ENCODE measurements around the gene INTS6L.

Gene INTS6L

GRCh38 chrX:135520553-135521404 is at the start of gene INTS6L:
TSS of gene INTS6L (plus strand) at chrX:135520660. CDS start at chrX:135520993, 333 bp downstream.
- peak; percentile 80 for DNase-seq

GRCh38 chrX:135476378-135476777 is 44.1 kb upstream of the INTS6L start:
- DNase-seq = no peak

- DNase-seq = no peak
Measured at GRCh38 chrX:135477576-135477975, 42.9 kb upstream of the INTS6L start.

- no peak for DNase-seq
Measured at GRCh38 chrX:135480076-135480475, 40.4 kb upstream of the INTS6L start.

GRCh38 chrX:135481696-135482179 is 38.7 kb upstream of the INTS6L start:
- no peak for DNase-seq

GRCh38 chrX:135484641-135485289 is 35.7 kb upstream of the INTS6L start:
- DNase-seq = no peak

- no peak for DNase-seq
Measured at GRCh38 chrX:135489542-135489941, 30.9 kb upstream of the INTS6L start.

- no peak for DNase-seq
Measured at GRCh38 chrX:135490979-135491514, 29.4 kb upstream of the INTS6L start.

GRCh38 chrX:135494453-135494852 is 26.0 kb upstream of the INTS6L start:
- DNase-seq = no peak

- no peak for DNase-seq
Measured at GRCh38 chrX:135497736-135498135, 22.7 kb upstream of the INTS6L start.

- DNase-seq = no peak
Measured at GRCh38 chrX:135498236-135498635, 22.2 kb upstream of the INTS6L start.

GRCh38 chrX:135505351-135505750 is 15.1 kb upstream of the INTS6L start:
- DNase-seq = no peak

- DNase-seq = no peak
Measured at GRCh38 chrX:135509885-135510284, 10.6 kb upstream of the INTS6L start.

- DNase-seq = no peak
Measured at GRCh38 chrX:135512508-135513129, 7.8 kb upstream of the INTS6L start.

- no peak for DNase-seq
Measured at GRCh38 chrX:135513130-135513515, 7.3 kb upstream of the INTS6L start.

- no peak for DNase-seq
Measured at GRCh38 chrX:135516376-135516775, 4.1 kb upstream of the INTS6L start.

GRCh38 chrX:135518161-135518560 is 2.3 kb upstream of the INTS6L start:
- no peak for DNase-seq

- DNase-seq = no peak
Measured at GRCh38 chrX:135520022-135520552, 373 bp upstream of the INTS6L start.

- peak; percentile 71 for DNase-seq
Measured at GRCh38 chrX:135521405-135522131, 1.1 kb downstream of the INTS6L start.

- DNase-seq = no peak
Measured at GRCh38 chrX:135522132-135522530, 1.7 kb downstream of the INTS6L start.

GRCh38 chrX:135522878-135523693 is 2.6 kb downstream of the INTS6L start:
- no peak for DNase-seq

GRCh38 chrX:135528254-135528653 is 7.8 kb downstream of the INTS6L start:
- no peak for DNase-seq

Measured in activated CD4-positive, alpha-beta T cell treated with anti-CD3 and anti-CD28 coated beads for 1 hour (primary cell).